Measurements from ENCODE around the gene NEK4.
A peak's percentile ranks its signal among the peaks of the same experiment; 100 is the strongest.
"Not testable (repeated sequence)": the region's sequence is repeated elsewhere in the genome, so short reads cannot be mapped to it uniquely, and the experiment has no call there.

NEK4 gene

DNA sequence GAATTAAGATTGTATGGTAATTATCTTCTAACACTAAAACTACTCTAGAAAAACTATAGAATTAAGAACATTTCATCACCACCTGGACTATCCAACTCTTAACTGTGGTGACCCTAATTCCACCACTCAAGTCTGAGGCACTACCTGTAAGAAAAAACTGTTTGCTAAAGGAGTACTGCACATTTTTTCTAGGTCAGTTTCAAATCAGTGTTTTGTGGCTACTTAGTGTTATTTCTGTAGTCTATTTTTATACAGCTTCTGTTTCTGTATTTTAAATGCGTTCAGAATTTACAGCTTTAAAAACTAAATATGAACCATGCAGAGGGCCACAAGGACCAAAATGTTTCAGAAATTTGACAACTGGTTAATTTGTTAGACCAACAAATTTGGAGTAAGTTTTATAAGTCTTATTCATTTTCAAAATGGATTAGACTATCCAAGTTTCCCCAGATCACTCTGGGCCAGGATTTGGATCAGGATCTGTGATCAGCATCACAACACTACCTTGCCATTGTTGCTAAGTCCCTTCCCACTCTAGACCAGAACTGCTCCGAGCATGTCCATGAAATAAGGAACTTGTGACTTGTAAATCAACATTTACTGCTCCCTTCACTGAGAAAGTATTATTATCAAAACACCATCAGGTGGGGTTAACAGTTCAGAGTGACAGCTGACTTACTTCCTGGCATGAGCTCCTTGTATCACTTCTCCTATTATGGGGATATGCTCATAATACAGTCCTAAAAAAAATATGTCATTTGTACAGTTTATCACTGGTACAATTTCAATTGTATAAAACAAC lies 73.7 kb downstream of the NEK4 start:
- DNase-seq (ENCODE audit: low read depth in 2 of 2): no peak

DNA sequence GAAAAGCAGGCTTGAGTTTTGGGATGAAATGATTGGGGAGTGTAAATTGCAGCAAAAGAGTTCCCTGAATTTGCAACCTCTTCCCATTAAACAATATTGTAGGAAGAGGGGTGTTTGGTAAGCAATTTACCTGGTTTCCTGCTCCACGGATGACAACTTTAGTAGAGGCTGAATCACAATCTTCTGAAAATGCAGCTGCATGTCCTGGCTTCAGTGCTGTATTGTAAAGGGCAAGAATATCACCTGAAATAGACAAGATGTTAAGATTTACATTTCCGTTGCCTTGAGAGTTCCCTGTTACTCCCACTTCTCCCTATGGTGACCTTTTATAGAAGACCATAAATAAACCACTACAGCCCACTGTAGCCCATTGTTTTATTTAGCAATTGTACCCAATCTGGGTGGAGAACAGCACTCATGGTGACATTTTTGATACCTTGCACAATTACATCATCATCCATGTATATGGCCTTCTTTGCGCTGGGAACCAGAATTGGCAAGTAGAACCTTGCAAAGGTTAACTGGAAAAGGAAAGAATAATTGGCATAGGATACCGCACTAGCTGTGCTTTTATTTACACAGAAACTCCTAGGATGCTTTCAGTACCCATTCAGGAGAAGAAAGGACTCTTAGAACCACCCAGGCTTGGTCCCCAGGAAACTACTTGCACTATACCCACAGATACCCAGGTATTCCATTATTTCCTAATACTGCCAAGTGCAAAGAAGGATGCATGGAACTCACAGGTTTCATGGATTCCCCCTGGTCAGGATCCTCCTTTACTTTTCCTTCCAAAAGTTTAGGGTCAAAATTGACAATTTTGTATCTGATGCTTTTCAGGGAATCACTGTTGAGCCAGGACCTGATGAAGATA lies 74.7 kb downstream of the NEK4 start:
- DNase-seq (ENCODE audit: low read depth in 2 of 2): no peak

DNA sequence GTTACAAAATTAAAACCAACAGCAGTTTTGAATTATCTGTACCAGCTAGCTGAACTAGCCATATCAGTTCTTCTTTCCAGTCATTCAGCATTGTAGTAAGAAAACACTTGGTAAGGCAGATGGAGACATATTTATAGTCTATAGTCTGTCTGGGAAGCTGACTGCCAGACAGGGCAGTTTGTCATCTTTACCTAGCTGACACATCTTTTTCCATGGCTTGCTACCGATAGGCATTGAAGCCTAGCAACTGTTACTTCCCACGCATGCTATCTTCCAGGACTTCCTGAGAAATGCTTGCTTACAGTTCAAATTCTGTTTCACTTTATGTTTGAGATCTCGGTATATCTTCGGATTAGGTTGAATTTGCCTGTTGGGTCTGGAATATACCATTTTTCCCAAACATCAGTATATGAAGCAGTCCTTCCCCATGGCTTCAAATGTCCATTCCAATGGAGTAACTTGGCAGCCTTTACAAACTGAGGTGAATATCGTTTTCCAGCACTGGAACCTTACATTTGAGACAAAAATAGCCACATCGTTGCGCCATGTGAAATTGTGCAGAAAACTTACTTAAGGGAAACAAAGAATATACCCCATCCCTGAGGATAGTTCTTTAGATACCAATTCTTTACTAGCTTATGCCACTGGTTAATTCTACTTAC lies 76.1 kb downstream of the NEK4 start:
- DNase-seq (ENCODE audit: low read depth in 2 of 2): no peak

DNA sequence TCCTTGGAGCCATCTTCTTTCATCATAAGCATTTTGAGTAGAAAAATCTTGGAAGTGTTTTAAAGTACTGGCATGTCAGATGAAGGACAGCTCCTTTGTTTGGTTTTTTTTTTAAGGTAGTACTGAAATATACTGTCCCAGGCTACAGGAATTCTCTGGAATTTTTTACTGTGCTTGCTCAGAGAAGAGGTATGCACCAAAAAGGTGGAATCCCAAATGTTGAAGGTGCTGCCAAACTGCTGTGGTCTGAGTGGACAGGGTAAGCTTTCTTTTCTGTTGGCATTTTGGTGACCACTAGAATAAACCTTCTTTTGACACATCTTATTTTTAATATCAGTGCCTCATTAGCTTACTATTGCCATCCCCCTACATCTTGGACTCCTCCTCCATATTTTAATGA lies 77.7 kb downstream of the NEK4 start:
- no peak for DNase-seq (ENCODE audit: low read depth in 2 of 2)

DNA sequence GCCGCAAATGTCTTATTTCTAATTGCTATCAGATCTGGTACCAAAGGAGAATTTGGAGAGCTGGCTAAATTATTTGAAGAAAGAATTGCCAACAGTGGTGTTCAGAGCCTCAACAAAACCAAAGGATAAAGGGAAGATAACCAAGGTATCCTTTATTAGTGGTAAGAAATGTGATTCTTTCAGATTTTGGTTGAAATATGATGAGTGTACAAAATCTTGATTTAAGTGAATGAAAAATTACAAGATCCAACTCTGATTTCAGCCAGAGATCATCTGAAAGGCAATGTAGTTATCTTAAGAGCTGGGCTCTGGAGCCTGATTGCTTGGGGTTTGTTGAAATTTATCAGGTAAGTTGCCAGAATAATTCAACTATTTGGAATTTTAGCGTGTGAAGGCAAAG lies 80.2 kb downstream of the NEK4 start:
- no peak for DNase-seq (ENCODE audit: low read depth in 2 of 2)

DNA sequence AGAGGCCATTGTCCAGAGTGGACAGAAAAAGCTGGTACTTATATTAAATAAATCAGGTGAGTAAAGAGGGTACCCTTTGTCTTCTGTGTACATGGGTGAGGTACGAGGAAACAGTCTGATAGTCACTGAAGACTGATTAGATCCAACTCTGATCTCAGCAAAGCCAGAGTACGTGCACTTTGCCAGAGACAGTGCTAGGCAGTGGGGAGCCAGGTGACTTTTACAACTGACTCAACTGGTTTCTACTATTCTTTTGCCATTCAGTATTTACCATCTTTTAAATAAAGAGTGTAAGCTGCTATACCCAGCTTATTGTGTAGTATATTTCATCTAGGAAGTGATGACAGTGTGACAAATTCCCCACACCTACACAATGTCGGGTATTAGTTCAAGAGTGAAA lies 81.6 kb downstream of the NEK4 start:
- no peak for DNase-seq (ENCODE audit: low read depth in 2 of 2)

DNA sequence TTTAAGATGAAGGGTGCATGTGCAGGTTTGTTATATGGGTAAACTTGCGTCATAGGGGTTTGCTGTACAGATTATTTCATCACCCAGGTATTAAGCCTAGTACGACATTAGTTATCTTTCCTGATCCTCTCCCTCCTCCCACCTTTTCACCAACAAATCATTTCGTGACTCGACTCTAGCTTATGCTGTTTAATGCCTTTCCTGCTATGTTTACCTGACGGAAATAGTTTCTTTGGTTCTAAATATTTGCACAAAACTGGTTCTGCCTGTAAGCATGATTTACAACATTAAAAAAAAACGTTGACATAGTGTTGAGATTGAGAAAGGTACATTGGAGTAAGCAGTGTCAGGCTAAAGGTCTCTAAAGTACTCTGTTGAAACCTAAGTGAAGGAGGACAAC lies 82.5 kb downstream of the NEK4 start:
- DNase-seq (ENCODE audit: low read depth in 2 of 2): no peak

DNA sequence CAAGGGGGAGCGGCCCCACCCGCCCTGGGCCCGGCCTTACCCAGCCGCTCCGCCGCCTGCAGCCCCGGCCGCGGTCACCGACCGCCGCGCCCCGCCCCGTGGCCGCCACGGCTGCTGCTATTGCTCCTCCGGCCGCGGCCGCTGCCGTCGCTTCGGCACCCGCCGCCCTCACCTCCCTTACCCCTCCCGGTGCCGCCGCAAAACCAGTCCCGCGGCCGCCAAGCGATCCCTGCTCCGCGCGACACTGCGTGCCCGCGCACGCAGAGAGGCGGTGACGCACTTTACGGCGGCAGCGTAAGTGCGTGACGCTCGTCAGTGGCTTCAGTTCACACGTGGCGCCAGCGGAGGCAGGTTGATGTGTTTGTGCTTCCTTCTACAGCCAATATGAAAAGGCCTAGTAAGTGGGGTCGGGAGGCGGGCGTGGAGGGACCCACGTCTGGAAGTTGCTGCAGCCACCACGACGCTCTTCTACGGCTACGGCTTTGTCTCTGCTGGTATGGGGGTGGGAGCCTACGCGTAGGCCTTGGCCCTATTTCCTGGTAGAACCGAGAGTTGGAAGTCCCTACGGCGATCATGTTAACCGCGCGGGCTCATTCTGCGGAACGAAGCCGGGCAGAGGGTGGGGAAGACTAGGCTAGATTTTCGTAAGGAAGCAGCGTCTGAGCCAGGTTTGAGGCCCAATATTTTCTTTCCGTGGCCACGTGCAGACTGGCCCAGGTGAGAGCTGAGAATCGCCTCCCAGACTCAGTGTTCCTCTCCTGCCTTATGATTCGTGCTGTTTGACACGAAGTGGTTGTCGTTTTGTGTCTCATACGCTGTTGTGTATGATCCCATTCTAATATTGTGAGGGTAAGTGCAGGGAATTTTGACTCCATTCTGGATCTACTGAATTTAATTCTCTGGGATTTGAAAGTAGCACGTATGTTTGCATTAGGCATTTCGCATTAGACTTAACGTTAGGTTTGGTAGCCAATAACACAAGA lies 84.7 kb downstream of the NEK4 start, which contains the start of the genes GNL3 and PBRM1:
GNL3 (plus strand) TSS at position 324 of the 983 bp plus-strand sequence; CDS start at position 385, 61 bp downstream.
PBRM1 (minus strand) TSS at position 205 of the 983 bp plus-strand sequence.
- peak; percentile 82 to 87 for DNase-seq (ENCODE audit: low read depth in 2 of 2)

DNA sequence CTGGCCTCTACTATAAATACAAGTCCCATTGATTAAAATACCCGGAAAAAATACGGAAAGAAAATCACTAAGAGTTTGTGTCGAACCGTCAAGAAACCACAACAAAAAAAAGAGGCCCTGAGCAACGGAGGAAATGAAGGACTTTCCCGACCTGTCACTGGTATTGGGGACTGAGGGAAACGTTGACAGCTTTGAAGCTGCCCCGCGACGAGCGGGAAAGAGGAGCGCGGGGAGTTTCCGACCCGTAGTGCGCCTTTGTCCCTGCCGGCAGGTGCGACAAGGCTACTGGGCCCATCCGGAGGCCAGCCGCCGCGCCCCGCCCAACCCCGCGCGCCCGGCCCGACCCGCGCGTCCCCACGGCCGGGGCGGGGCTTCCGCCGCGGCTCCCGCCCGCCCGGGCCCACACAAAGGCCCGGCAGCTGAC lies 85.4 kb downstream of the NEK4 start:
- peak; percentile 61 to 77 for DNase-seq (ENCODE audit: low read depth in 2 of 2)

DNA sequence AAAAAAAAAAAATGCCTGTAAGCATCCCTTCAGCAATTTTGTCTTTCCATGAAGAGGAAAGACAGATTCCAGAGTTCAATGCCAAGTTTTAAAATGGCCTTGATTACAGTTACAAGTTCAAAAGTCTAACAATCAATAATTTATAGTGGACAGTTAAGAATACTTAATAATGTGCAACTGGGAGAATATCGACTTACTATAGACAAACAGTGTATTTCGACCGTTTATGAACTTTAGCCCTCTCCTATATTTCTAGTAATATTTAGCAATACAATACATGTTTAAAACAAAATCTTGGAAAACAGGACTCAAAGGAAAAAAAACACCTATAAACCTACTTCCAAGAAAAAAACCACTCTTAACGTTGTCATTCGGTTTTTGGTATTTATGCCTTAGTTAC lies 86.6 kb downstream of the NEK4 start:
- no peak for DNase-seq (ENCODE audit: low read depth in 2 of 2)

DNA sequence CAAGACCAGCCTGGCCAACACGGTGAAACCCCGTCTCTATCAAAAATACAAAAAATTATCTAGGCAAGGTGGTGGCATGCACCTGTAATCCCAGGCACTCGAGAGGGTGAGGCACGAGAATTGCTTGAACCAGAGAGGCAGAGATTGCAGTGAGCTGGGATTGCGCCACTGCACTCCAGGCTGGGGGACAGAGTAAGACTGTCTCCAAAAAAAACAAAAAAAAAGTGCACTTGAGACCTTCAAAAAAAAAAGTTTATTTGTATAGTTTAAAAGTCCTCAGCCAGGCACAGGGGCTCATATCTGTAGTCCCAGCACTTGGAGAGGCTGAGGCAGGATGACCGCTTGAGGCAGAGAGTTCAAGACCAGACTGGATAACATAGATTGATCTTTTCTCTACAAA lies 87.1 kb downstream of the NEK4 start:
- DNase-seq (ENCODE audit: low read depth in 2 of 2): no peak

DNA sequence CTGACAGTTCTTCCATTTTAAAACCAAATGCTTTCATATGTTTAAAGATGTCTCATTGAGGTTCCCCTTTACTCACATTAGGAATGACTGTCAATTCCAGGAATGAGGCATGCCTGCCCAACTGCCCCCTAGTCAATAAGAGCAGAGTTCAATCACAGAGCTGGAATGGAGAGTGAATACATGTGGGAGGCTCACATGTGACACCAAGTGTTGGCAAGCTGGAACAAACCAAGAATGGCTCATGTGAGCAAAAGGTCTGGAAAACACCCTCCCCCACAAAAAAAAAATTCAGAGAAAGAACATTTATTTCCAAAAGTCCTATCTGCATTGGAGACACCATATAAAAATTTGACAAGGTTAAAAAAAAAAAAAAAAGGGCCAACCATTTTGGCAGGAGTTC lies 88.7 kb downstream of the NEK4 start:
- DNase-seq (ENCODE audit: low read depth in 2 of 2): peak in 1 of 2 donors; percentile 15

DNA sequence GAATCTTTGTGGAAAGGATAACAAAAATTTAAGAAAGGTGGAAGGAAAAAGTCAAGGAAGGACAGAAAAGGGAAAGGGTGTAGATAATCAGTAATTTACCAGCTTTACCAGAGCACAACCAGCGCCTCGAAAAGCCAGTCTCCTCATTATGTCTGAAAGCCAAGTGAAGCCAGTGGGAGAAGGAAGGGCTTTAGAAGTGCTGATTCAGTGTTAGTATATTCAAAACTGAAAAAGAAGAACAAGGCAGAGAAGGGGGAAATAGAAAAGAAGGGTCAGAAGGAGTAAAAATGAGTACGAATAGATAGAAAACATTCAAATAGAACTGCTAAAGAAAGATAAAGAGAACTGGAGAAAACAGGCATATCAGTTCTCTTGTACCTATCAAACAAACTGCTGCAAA lies 89.1 kb downstream of the NEK4 start:
- no peak for DNase-seq (ENCODE audit: low read depth in 2 of 2)

DNA sequence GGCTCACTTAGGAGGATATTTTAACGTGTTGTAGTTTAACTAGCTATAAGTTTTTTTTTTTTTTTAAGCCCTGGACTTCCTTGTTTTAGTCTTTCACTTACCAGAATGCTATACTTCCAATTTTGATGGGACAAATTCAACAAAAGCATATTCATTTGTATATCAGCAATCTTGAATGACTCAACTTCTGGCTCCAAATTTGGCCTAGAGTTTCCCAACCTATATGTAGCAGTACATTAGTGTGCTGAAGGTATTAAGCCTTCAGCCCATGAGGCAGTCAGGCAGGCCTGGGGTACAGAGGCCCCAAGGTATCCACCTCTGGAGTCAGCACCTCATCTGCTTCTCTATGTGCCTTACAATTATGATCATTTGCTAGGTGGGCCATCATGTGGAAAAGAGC lies 90.9 kb downstream of the NEK4 start:
- no peak for DNase-seq (ENCODE audit: low read depth in 2 of 2)

DNA sequence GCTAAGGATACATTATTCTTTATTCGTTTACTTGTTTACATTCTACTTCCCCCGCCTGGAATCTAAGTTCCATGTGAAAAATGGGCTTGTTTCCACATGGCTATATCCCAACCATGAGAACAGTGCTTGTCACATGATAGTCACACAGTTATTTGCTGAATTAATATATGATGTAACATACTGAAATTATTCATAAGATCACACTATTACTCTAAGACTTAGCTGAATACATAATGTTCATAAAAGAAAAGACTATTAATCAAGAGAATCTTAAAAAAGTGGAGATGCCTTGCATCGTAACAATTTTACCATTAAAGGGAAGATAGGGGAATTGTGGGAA lies 91.6 kb downstream of the NEK4 start:
- no peak for DNase-seq (ENCODE audit: low read depth in 2 of 2)

DNA sequence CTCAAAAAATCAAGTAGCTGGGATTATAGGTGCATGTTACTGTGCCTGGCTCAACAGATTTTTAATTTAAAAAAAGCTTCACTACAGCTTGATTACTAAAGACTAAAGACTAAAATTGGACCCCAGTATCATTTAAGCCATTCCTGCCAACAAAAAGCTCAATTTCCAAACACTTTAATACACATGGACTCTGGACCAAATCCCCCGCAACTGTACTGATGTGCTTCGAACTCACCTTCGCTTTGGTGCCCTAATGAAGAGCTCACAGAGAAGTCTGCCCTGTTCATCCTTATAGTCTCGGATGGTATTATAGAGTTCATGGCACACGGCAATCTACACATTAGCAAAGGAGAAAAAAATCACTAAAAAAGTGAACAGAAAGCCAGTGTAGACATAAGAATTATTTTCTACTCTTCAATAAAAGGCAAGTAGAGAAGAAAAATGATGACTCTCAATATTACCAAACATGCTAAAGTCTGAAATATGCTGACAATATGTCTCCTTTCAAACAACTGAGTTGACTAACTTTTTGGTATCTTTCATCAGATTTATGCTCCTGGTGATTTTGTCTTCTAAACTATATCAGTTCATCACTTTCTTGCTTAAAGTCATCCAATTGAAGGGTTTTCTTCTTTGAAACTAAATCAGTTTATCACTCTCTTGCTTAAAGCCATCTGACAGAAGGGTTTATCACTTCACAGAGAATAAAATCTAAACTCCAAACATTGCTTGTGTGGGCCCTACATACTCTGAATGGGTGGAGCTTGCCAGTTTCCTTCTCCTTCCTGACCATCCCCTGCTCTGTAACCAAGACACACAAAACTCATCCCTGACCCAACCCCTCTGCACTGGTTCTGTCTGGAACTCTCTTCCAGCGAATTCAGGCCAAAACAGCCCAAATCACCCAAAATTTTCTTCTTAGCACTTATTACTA lies 92.2 kb downstream of the NEK4 start:
- no peak for DNase-seq (ENCODE audit: low read depth in 2 of 2)

DNA sequence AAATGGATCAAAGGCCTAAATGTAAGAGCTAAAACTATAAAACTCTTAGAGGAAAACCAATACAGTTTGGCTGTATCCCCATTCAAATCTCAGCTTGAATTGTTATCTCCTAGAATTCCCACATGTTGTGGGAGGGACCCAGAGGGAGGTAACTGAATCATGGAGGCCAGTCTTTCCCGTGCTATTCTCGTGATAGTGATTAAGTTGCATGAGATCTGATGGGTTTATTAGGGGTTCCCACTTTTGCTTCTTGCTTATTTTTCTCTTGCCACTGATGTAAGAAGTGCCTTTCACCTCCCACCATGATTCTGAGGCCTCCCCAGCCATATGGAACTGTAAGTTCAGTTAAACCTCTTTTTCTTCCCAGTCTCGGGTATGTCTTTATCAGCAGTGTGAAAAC lies 94.5 kb downstream of the NEK4 start:
- DNase-seq (ENCODE audit: low read depth in 2 of 2): not testable (repeated sequence)

DNA sequence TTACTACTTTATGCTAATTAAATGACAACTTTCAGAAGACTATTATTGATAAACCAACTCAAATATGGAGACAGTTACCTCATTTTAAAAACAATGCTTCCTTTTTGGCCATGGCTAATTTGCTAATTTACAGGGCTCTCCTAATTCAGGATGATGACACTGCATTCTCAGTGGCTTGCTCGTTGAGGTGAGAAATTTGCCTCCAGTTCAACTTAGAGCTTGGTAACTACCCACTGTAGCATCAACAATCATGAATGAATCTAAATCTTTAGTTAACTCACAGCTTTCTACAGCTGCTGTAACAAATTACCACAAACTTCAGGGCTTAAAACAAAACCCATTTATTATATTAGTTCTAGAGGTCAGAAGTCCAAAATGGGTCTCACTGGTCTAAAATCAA lies 99.1 kb downstream of the NEK4 start:
- no peak for DNase-seq (ENCODE audit: low read depth in 2 of 2)

DNA sequence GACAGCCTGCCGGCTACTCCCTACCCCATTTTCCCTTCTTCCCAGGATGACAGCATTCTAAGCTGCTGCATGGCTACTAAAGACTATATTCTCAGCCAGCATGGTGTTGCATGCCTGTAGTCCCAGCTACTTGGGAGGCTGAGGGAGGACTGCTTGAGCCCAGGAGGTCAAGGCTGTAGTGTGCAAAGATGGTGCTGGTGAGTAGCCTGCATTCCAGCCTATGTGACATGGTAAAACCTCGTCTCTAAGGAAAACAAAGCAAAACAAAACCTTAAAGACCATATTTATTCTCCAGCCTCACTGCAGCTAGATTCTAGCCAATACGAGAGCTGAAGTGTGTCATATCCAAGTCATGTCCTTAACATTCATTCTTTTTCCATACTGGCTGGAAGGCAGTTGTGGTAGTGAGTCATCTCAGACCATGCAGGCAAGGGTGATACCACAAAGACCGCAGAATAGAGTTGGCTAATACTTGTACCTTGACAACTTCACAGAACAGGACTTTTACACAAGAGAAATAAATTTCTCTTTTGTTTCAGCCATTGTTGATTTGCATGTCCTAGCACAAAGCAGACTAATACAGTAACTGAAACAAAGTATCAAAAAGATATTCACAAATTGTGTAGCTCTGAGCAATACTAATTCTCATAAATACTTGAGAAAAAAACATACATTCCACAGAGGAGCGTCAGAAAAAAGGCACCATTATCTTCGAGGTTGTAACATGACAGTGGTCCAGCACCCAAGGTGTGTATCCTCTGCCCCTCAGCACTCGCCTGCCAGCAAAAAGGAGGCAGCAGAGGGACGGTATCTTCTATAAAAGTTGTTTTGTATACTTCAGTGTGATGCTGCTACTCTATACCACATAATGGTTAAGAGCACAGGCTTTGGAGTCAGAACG lies 99.9 kb downstream of the NEK4 start:
- DNase-seq (ENCODE audit: low read depth in 2 of 2): no peak
